Esophagus (tissue), 2 donors: ENCODE measurements around the gene SPINK1. TPM values are rescaled to one million over a fixed set of nuclear protein-coding genes. Genes with fewer than 3 reads are reported as not detected.
"Not testable (repeated sequence)": the region's sequence is repeated elsewhere in the genome, so short reads cannot be mapped to it uniquely, and the experiment has no call there.

Experiments used
- H3K27ac ChIP-seq, 2 donors: one replicate each; pipeline ENCODE4 v1.5.1; 2013; ENCODE audit warnings: low read depth in 2 of 2, mild to moderate bottlenecking in 2 of 2, inconsistent platforms in 1 of 2, low read length in 1 of 2, moderate library complexity in 1 of 2
- H3K27me3 ChIP-seq, 2 donors: one replicate each; pipeline ENCODE4 v1.6.1; 2013; ENCODE audit warnings: low read length in 2 of 2, control low read depth in 1 of 2, mild to moderate bottlenecking in 1 of 2; ENCODE audit not compliant: insufficient read depth in 2 of 2, control insufficient read depth in 1 of 2
- H3K36me3 ChIP-seq, 2 donors: one replicate each; pipeline ENCODE4 v1.6.1; 2013; ENCODE audit warnings: low read length in 1 of 2; ENCODE audit not compliant: control insufficient read depth in 2 of 2, insufficient read depth in 2 of 2
- H3K4me1 ChIP-seq, 2 donors: one replicate each; pipeline ENCODE4 v1.6.1; 2013; ENCODE audit warnings: low read length in 1 of 2; ENCODE audit not compliant: control insufficient read depth in 2 of 2, insufficient read depth in 2 of 2
- H3K4me3 ChIP-seq, 2 donors: one replicate each; pipeline ENCODE4 v1.5.1; 2013; ENCODE audit warnings: low read length in 2 of 2, mild to moderate bottlenecking in 2 of 2, low read depth in 1 of 2, moderate library complexity in 1 of 2
- H3K9me3 ChIP-seq, 2 donors: one replicate each; pipeline ENCODE4 v1.6.1; 2013; ENCODE audit warnings: mild to moderate bottlenecking in 2 of 2, low read depth in 1 of 2, low read length in 1 of 2, moderate library complexity in 1 of 2; ENCODE audit not compliant: control insufficient read depth in 2 of 2, insufficient read depth in 1 of 2
- WGBS, 2 donors: extraction: QIAGEN DNeasy Blood & Tissue Kit; methylation state at CpG; one replicate each; pipeline ENCODE4 v1.1.7; 2013; 5-methylcytosine and 5-hydroxymethylcytosine counted together
- polyA plus RNA-seq, 2 donors: library from polyadenylated mRNA; stranded (reverse); fragments of 200-250 nt; gene quantifications; one replicate each; pipeline ENCODE4 v1.2.3, GENCODE V29; 2013
- donor health status: healthy with polysubstance abuse.
- donor health status: Bipolar disorder and iron deficiency.

The SPINK1 gene
- polyA plus RNA-seq, 2 donors, result 0.76 to 5.3 TPM

DNA sequence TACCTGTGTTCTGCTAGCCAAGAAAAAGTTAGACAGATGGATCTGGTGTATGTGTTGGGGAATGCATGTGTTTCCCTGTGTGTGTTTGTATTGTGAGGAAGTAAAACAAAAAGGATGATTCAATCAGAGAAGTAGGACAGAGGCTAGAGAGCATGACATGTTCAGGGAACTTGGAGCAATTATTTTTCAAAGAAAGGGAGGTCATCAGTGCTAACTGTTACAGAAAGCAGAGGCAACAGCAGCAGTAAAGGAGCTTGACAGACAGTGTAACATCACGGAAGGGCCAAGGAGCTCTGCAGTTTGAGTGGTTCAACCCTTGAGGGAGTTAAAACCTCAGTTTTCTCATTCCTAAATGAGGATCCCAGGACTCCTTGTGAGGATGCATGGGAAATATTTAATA, 13.2 kb downstream of the SPINK1 start:
- WGBS, 2 donors, result 76 to 83% methylated on average over 1 of the region's 1 CpG

DNA sequence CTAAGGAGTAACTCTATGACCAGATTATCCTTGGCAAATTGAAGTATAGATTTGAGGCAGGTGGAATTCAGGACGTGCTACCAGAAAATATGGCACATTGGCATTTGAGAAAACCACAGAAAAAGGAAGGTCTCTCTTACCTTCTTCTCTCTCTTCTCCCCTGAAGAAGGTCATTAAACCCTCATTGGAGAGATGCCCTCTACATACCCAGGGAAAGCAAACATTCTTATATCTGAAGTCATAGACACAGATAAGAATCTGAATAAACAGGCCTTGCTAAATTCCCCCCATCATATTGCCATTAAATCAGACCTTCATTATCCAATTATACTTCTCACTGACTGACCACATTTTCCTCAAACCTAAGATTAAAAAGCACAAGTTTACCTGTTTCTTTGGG, 17.8 kb downstream of the SPINK1 start:
- WGBS, 2 donors, result 74 to 79% methylated on average over 1 of the region's 1 CpG
- H3K4me3 ChIP-seq, result no peak overlapping the region

More for the DNA sequence above, 13.2 kb downstream of the SPINK1 start:
- Histone ChIP-seq H3K27ac (no peak overlapping the region), H3K27me3 (no peaks in the 10 kb centered on the region), H3K36me3 (no peaks in the 10 kb centered on the region), H3K9me3 (no peaks in the 10 kb centered on the region), H3K4me3 (no peak overlapping the region), H3K4me1 (no peaks in the 10 kb centered on the region)

DNA sequence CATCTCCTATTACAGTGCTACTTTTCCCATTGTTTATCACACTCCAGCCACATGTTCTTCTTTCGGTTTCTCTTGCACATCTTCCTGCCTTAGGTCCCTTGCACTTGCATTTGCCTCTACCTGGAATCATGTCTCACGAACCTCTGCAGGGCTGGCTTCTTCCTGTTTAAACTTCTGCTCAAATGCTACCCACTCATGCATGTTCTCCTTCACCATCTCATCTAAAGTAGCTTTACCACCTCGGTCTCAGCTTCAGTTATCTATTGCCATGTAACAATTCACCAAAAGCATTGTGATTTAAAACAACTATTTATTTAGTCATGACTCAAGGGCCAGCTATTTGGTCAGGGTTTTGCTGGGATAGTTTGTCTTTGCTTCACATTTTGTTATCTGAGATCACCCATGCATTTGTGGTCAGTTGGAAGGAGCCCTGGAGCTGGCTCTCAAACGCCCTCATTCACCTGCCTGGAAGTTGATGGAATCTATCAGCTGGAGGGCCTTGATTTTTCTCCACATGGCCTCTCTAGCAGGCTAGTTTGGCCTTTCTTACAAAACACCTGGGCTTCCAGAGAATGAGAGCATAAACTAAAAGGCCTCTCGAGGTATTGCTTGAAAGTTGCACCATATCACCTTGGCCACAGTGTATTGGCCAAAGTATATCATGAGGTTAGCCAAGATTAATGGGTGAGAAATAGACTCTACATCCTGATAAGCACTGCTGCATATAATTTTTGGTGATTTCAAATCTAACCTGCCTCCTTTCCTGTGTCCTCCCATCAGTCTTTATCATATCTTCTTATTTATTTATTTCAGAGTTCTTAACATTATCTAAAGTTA, 21.4 kb downstream of the SPINK1 start:
- Histone ChIP-seq H3K36me3 (no peaks in the 10 kb centered on the region), H3K4me1 (no peaks in the 10 kb centered on the region), H3K27me3 (no peaks in the 10 kb centered on the region), H3K4me3 (no peak overlapping the region), H3K27ac (no peak overlapping the region), H3K9me3 (no peaks in the 10 kb centered on the region)
- 57 to 61% methylated on average over 5 of the region's 5 CpGs for WGBS, 2 donors

More for the DNA sequence above, 17.8 kb downstream of the SPINK1 start:
- no peaks in the 10 kb centered on the region for H3K27me3 ChIP-seq
- no peaks in the 10 kb centered on the region for H3K9me3 ChIP-seq
- H3K27ac ChIP-seq, result no peak overlapping the region
- no peaks in the 10 kb centered on the region for H3K36me3 ChIP-seq
- no peaks in the 10 kb centered on the region for H3K4me1 ChIP-seq

DNA sequence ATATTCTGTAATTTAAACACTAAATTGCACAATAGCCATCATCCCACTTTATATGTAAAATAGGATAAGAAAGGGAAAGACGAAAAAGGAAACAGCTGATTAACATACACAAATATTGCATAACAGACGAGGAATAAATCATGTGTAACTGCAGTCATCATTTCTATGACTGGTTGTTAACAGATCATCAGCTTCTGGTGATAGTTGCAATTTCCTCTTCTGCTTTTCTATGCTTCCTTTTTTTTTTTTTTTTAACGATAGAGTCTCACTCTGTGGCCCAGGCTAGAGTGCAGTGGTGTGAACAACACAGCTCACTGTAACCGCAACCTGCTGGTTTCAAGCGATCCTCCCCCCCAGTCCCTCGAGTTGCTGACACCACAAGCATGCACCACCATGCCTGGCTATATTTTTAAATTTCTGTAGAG, 26.4 kb downstream of the SPINK1 start:
- Histone ChIP-seq H3K36me3 (no peaks in the 10 kb centered on the region), H3K4me1 (no peaks in the 10 kb centered on the region), H3K27me3 (no peaks in the 10 kb centered on the region), H3K4me3 (no peak overlapping the region), H3K9me3 (no peaks in the 10 kb centered on the region), H3K27ac (no peak overlapping the region)
- WGBS, 2 donors, result 54 to 61% methylated on average over 6 of the region's 6 CpGs

DNA sequence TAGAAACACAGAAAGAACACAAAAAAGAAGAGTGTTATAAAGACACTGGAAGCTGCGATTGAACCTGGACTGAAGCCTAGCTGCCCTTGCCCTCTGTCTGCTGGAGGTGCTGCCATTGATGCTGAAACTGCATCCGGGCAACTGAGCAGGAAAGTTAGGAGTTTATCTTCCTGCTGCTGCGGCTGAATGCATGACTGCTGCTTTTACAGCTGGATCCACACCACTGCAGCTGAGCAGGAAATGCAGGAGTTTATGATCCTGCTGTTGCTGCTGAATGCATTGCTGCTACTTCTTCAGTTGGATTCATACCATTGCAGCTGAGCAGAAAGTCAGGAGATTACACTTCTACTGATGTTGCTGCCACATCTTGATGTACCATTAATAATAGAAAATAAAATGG, 27.1 kb downstream of the SPINK1 start:
- H3K36me3 ChIP-seq, result no peaks in the 10 kb centered on the region
- no peaks in the 10 kb centered on the region for H3K9me3 ChIP-seq
- no peaks in the 10 kb centered on the region for H3K27me3 ChIP-seq
- WGBS, 2 donors, result 56 to 69% methylated on average over 3 of the region's 3 CpGs
- H3K4me3 ChIP-seq, result no peak overlapping the region
- H3K4me1 ChIP-seq, result no peaks in the 10 kb centered on the region
- no peak overlapping the region for H3K27ac ChIP-seq

DNA sequence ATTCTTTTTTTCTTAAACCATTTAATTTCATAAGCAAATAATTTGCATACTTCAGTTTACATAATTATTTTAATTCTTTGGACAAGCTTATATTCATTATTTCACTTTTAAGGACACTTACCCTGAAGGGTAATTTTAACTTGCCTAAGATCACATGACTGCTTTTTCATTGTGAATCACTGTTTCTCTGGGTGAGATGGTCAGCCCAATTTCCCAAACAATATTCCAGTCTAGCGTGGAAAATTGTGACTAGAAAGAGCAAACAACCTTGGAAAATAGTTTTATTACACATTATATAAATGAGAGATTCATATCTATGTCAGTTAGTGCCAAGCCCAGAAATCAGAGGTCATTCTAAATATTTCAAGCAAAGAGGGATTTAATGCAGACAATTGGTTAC, 27.5 kb downstream of the SPINK1 start:
- Histone ChIP-seq H3K27me3 (no peaks in the 10 kb centered on the region), H3K36me3 (no peaks in the 10 kb centered on the region), H3K27ac (no peak overlapping the region), H3K9me3 (no peaks in the 10 kb centered on the region), H3K4me1 (no peaks in the 10 kb centered on the region), H3K4me3 (no peak overlapping the region)
- WGBS, 2 donors, result 0 to 27% methylated on average over 1 of the region's 1 CpG

DNA sequence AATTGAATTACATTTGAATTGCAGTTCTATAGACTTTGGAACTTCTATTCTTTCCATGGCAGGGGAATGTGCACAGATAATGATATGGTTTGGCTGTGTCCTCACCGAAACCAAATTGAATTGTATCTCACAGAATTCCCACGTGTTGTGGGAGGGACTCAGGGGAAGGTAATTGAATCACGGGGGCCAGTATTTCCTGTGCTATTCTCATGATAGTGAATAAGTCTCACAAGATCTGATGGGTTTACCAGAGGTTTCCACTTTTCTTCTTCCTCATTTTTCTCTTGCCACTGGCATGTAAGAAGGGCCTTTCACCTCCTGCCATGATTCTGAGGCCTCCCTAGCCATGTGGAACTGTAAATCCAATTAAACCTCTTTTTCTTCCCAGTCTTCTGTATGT, 28.3 kb downstream of the SPINK1 start:
- not testable (repeated sequence) for H3K36me3 ChIP-seq, H3K4me3 ChIP-seq, H3K4me1 ChIP-seq, H3K9me3 ChIP-seq, H3K27me3 ChIP-seq, H3K27ac ChIP-seq
- WGBS, 2 donors, result 69 to 71% methylated on average over 3 of the region's 3 CpGs

DNA sequence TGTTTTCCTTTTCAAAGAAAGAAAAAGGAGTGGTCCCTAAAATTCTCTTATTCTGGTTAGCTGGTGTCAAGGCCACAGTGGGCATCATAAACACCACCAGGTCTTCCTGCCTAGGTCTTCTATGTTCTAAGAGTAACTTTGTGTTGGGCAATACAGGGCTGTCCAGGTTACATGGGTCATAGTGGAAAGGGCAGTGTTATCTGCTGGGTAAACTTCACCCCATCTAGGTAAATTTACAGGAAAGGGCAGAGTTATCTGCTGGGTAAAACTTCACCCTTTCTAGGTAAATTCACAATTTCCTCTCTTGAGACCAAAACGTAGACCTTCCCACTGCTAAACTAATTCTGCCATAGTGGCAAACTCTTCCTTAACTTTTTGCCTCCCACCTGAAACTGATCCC, 30.0 kb downstream of the SPINK1 start:
- no peak overlapping the region for H3K27ac ChIP-seq
- no peaks in the 10 kb centered on the region for H3K9me3 ChIP-seq
- 60 to 74% methylated on average over 1 of the region's 1 CpG for WGBS, 2 donors

DNA sequence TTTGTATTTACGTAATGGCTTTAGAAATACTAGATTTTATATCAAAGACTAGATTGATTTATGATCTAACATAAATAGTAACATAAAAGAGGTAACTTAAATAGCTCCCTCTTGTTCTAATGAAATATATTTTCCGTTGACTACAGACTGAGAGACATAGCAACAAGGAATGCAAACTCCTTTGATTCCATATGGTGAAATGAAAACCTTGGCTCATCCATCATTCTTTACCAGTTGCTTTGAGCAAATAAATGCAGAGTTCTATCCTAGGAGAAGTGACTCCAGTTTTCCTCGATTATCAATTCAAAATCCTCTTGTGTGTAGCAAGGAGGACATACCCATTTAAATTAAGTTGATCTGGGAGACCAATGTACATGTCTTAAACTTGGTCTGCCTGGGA, 31.0 kb downstream of the SPINK1 start:
- 70 to 74% methylated on average over 3 of the region's 3 CpGs for WGBS, 2 donors
- Histone ChIP-seq H3K4me3 (no peak overlapping the region), H3K27ac (no peak overlapping the region), H3K36me3 (no peaks in the 10 kb centered on the region), H3K27me3 (peaks cover 0 to 2% of the 10 kb centered on the region in 2 donors), H3K9me3 (no peaks in the 10 kb centered on the region), H3K4me1 (no peaks in the 10 kb centered on the region)

More for the DNA sequence above, 30.0 kb downstream of the SPINK1 start:
- H3K4me1 ChIP-seq, result no peaks in the 10 kb centered on the region
- H3K27me3 ChIP-seq, result peaks cover 0 to 2% of the 10 kb centered on the region in 2 donors
- no peaks in the 10 kb centered on the region for H3K36me3 ChIP-seq
- H3K4me3 ChIP-seq, result no peak overlapping the region
